ENCODE data around the gene RAP1GAP2.
"Not testable (repeated sequence)": the region's sequence is repeated elsewhere in the genome, so short reads cannot be mapped to it uniquely, and the experiment has no call there.

The RAP1GAP2 gene

GRCh38 chr17:2779545-2779944 lies 16.7 kb upstream of the RAP1GAP2 start:
- no peak overlapping the region for H3K4me2 ChIP-seq (ENCODE audit: low read depth, low read length)
- H3K9ac ChIP-seq (ENCODE audit: low read length), result no peak overlapping the region

GRCh38 chr17:2780256-2780655 lies 16.0 kb upstream of the RAP1GAP2 start:
- H3K9me3 ChIP-seq (replicated peaks; ENCODE audit: insufficient read depth, low read length), result no peaks in the 10 kb centered on the region
- no peak overlapping the region for H3K9ac ChIP-seq (ENCODE audit: low read length)
- H3K9me2 ChIP-seq (replicated peaks; ENCODE audit: insufficient read depth, low read length), result no peaks in the 10 kb centered on the region
- H3K79me2 ChIP-seq (ENCODE audit: low read length), result no peaks in the 10 kb centered on the region
- no peaks in the 10 kb centered on the region for H3F3A ChIP-seq (ENCODE audit: insufficient read depth, low read length)
- TF ChIP-seq EZH2 (optimal IDR thresholded peaks at IDR 0.05; ENCODE audit: low read depth, low read length), result no peak
- no peak for TF ChIP-seq EZH2phosphoT487 (IDR thresholded peaks at IDR 0.05; ENCODE audit: low read length)
- TF ChIP-seq, protein P1, sequence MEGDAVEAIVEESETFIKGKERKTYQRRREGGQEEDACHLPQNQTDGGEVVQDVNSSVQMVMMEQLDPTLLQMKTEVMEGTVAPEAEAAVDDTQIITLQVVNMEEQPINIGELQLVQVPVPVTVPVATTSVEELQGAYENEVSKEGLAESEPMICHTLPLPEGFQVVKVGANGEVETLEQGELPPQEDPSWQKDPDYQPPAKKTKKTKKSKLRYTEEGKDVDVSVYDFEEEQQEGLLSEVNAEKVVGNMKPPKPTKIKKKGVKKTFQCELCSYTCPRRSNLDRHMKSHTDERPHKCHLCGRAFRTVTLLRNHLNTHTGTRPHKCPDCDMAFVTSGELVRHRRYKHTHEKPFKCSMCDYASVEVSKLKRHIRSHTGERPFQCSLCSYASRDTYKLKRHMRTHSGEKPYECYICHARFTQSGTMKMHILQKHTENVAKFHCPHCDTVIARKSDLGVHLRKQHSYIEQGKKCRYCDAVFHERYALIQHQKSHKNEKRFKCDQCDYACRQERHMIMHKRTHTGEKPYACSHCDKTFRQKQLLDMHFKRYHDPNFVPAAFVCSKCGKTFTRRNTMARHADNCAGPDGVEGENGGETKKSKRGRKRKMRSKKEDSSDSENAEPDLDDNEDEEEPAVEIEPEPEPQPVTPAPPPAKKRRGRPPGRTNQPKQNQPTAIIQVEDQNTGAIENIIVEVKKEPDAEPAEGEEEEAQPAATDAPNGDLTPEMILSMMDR (IDR thresholded peaks at IDR 0.05; ENCODE audit: low read length), result no peak
- H3K4me3 ChIP-seq (ENCODE audit: low read length), result no peak overlapping the region
- no peaks in the 10 kb centered on the region for H3K36me3 ChIP-seq (replicated peaks; ENCODE audit: insufficient read depth, low read length)
- H3K27me3 ChIP-seq (replicated peaks; ENCODE audit: insufficient read depth, low read length), result peaks cover 69% of the 10 kb centered on the region
- H3K4me2 ChIP-seq (ENCODE audit: low read depth, low read length), result no peak overlapping the region
- no peaks in the 10 kb centered on the region for H3K4me1 ChIP-seq (ENCODE audit: low read length)
- no peak overlapping the region for H2AFZ ChIP-seq (ENCODE audit: low read length)
- no peaks in the 10 kb centered on the region for H4K20me1 ChIP-seq (ENCODE audit: insufficient read depth, low read length)
- DNase-seq, result no peak
- H3K27ac ChIP-seq (ENCODE audit: low read length), result no peak overlapping the region

More at GRCh38 chr17:2779545-2779944, 16.7 kb upstream of the RAP1GAP2 start:
- TF ChIP-seq, protein P1 (IDR thresholded peaks at IDR 0.05; ENCODE audit: low read length), result no peak
- TF ChIP-seq EZH2phosphoT487 (IDR thresholded peaks at IDR 0.05; ENCODE audit: low read length) (no peak), EZH2 (optimal IDR thresholded peaks at IDR 0.05; ENCODE audit: low read depth, low read length) (no peak)
- Histone ChIP-seq H3K4me1 (ENCODE audit: low read length) (no peaks in the 10 kb centered on the region), H3K9me3 (replicated peaks; ENCODE audit: insufficient read depth, low read length) (no peaks in the 10 kb centered on the region), H3K9me2 (replicated peaks; ENCODE audit: insufficient read depth, low read length) (no peaks in the 10 kb centered on the region), H3K27ac (ENCODE audit: low read length) (no peak overlapping the region), H3K27me3 (replicated peaks; ENCODE audit: insufficient read depth, low read length) (peaks cover 73% of the 10 kb centered on the region), H4K20me1 (ENCODE audit: insufficient read depth, low read length) (no peaks in the 10 kb centered on the region), H3K79me2 (ENCODE audit: low read length) (no peaks in the 10 kb centered on the region), H3K36me3 (replicated peaks; ENCODE audit: insufficient read depth, low read length) (no peaks in the 10 kb centered on the region), H3K4me3 (ENCODE audit: low read length) (no peak overlapping the region), H3F3A (ENCODE audit: insufficient read depth, low read length) (no peaks in the 10 kb centered on the region), H2AFZ (ENCODE audit: low read length) (no peak overlapping the region)
- no peak for DNase-seq

DNA sequence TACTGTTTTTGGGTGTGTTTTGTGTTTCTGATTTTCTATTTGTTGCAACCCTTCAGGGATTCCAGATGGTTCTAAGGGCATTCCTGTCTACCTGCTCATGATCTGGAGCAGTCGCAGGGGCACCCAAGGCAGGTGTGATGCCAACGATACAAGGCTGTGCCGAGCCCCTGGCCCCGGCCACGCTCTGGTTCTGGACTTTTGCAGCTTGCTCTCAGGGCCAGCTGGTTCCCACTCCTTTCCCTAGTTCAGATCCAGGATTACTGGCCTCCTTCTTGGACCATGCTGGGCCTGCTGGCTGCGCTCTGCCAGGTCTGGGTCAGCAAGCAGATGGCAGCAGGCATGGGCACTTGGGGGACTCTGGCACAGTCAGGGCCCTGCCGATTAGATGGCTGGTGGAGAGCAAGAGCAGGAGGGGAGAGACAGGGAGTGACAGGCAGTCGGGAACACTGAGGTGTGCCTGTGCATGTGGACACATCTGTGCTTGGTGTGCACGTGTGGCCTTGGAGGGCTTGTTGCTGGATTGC lies 15.2 kb upstream of the RAP1GAP2 start:
- no peaks in the 10 kb centered on the region for H3K79me2 ChIP-seq (ENCODE audit: low read length)
- H3K36me3 ChIP-seq (replicated peaks; ENCODE audit: insufficient read depth, low read length), result no peaks in the 10 kb centered on the region
- H3K9ac ChIP-seq (ENCODE audit: low read length), result no peak overlapping the region
- no peak overlapping the region for H3K4me3 ChIP-seq (ENCODE audit: low read length)
- H3K9me2 ChIP-seq (replicated peaks; ENCODE audit: insufficient read depth, low read length), result no peaks in the 10 kb centered on the region
- H3K4me2 ChIP-seq (ENCODE audit: low read depth, low read length), result no peak overlapping the region
- H2AFZ ChIP-seq (ENCODE audit: low read length), result no peak overlapping the region
- no peaks in the 10 kb centered on the region for H3K4me1 ChIP-seq (ENCODE audit: low read length)
- TF ChIP-seq EZH2 (optimal IDR thresholded peaks at IDR 0.05; ENCODE audit: low read depth, low read length) (no peak), EZH2phosphoT487 (IDR thresholded peaks at IDR 0.05; ENCODE audit: low read length) (no peak)
- TF ChIP-seq, protein P1 (IDR thresholded peaks at IDR 0.05; ENCODE audit: low read length), result no peak
- peaks cover 64% of the 10 kb centered on the region for H3K27me3 ChIP-seq (replicated peaks; ENCODE audit: insufficient read depth, low read length)
- no peak for DNase-seq
- H3F3A ChIP-seq (ENCODE audit: insufficient read depth, low read length), result no peaks in the 10 kb centered on the region
- no peaks in the 10 kb centered on the region for H3K9me3 ChIP-seq (replicated peaks; ENCODE audit: insufficient read depth, low read length)
- no peaks in the 10 kb centered on the region for H4K20me1 ChIP-seq (ENCODE audit: insufficient read depth, low read length)
- H3K27ac ChIP-seq (ENCODE audit: low read length), result no peak overlapping the region

GRCh38 chr17:2781598-2781997 lies 14.6 kb upstream of the RAP1GAP2 start:
- not testable (repeated sequence) for H4K20me1 ChIP-seq (ENCODE audit: insufficient read depth, low read length); H3K9ac ChIP-seq (ENCODE audit: low read length); H3K79me2 ChIP-seq (ENCODE audit: low read length); H3K4me3 ChIP-seq (ENCODE audit: low read length); H3K4me1 ChIP-seq (ENCODE audit: low read length); DNase-seq; H3K9me3 ChIP-seq (replicated peaks; ENCODE audit: insufficient read depth, low read length); H3K27ac ChIP-seq (ENCODE audit: low read length); H3F3A ChIP-seq (ENCODE audit: insufficient read depth, low read length); H3K9me2 ChIP-seq (replicated peaks; ENCODE audit: insufficient read depth, low read length); H2AFZ ChIP-seq (ENCODE audit: low read length); H3K36me3 ChIP-seq (replicated peaks; ENCODE audit: insufficient read depth, low read length); H3K4me2 ChIP-seq (ENCODE audit: low read depth, low read length)
- H3K27me3 ChIP-seq (replicated peaks; ENCODE audit: insufficient read depth, low read length), result peaks cover 61% of the 10 kb centered on the region

Data from MM.1S (cell line).